Measurements from ENCODE around the gene MMEL1.
"Not testable (repeated sequence)": the region's sequence is repeated elsewhere in the genome, so short reads cannot be mapped to it uniquely, and the experiment has no call there.

GRCh38 chr1:2657124-2657523, 24.3 kb upstream of the MMEL1 start:
- TF ChIP-seq POLR2A (IDR thresholded peaks at IDR 0.05; ENCODE audit: low read length); EP300 (IDR thresholded peaks at IDR 0.05); CTCF (IDR thresholded peaks at IDR 0.05); HOXA7 (CRISPR knock-in tag; IDR thresholded peaks at IDR 0.05); HDAC2 (IDR thresholded peaks at IDR 0.05): not testable (repeated sequence)
- TF ChIP-seq, protein P1, sequence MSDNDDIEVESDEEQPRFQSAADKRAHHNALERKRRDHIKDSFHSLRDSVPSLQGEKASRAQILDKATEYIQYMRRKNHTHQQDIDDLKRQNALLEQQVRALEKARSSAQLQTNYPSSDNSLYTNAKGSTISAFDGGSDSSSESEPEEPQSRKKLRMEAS (IDR thresholded peaks at IDR 0.05): not testable (repeated sequence)
